ENCODE data around the gene TSPAN31. TPM values are rescaled to one million over a fixed set of nuclear protein-coding genes. Genes with fewer than 3 reads are reported as not detected.

The TSPAN31 gene
- total and polyA plus RNA-seq, 9 of the 15 experiments (the other 6 are each of a cell fraction or from before 2014, with no cell fraction given) = 11.3 to 26.4 (median 14.3) TPM

GRCh38 chr12:57771873-57772428, 27.1 kb downstream of the TSPAN31 start, which contains the start of gene METTL1 (continued):
- peak; percentile 83 for TF ChIP-seq TAF1 (IDR thresholded peaks at IDR 0.05; ENCODE audit: control insufficient read depth, extremely low read depth, insufficient read depth, low read length, severe bottlenecking)
- peak; percentile 99 for TF ChIP-seq CREB1 (IDR thresholded peaks at IDR 0.05)
- peak; percentile 99 for TF ChIP-seq CREB1 (CRISPR knock-in tag; IDR thresholded peaks at IDR 0.05)
- no peak for TF ChIP-seq ZNF77 (CRISPR knock-in tag; IDR thresholded peaks at IDR 0.05)
- no peak for TF ChIP-seq FOXJ3 (CRISPR knock-in tag; IDR thresholded peaks at IDR 0.05)
- TF ChIP-seq ZNF740 (CRISPR knock-in tag; IDR thresholded peaks at IDR 0.05) = peak; percentile 81
- TF ChIP-seq ZNF740 (tag; IDR thresholded peaks at IDR 0.05) = no peak
- TF ChIP-seq ZNF282 (CRISPR knock-in tag; IDR thresholded peaks at IDR 0.05) = no peak; the same call in none of the 2 replicates
- TF ChIP-seq EGR1 (conservative IDR thresholded peaks at IDR 0.05) = peak; percentile 84
- TF ChIP-seq C11orf30 (IDR thresholded peaks at IDR 0.05; ENCODE audit: low read depth) = peak; percentile 97
- 0 out of 2 replicates have a peak, but pooled peaks have one; percentile 21 for TF ChIP-seq ELK3 (CRISPR knock-in tag; IDR thresholded peaks at IDR 0.05)
- no peak for TF ChIP-seq ASH1L (IDR thresholded peaks at IDR 0.05; ENCODE audit: borderline replicate concordance, low read depth, partially characterized antibody)
- no peak for TF ChIP-seq U2AF2 (optimal IDR thresholded peaks at IDR 0.05; ENCODE audit: low read depth, low read length)
- peak; percentile 86 for TF ChIP-seq KDM5B (IDR thresholded peaks at IDR 0.05; ENCODE audit: insufficient replicate concordance, low read depth, low read length)
- TF ChIP-seq MAX (CRISPR knock-in tag; IDR thresholded peaks at IDR 0.05) = peak; percentile 100
- TF ChIP-seq ZBTB40 (IDR thresholded peaks at IDR 0.05) = peak; percentile 51; the same call in 1 of the 2 replicates
- no peak for TF ChIP-seq ZBTB40 (CRISPR knock-in tag; IDR thresholded peaks at IDR 0.05)
- TF ChIP-seq MCM5 (IDR thresholded peaks at IDR 0.05; ENCODE audit: low read depth) = no peak

All from K562 (cell line).